ENCODE data around the gene GRHPR. TPM values are rescaled to one million over a fixed set of nuclear protein-coding genes. Genes with fewer than 3 reads are reported as not detected.

Gene GRHPR
- total RNA-seq, 4 donors from 2014 or later, result 81.7 to 135 (median 112) TPM

DNA sequence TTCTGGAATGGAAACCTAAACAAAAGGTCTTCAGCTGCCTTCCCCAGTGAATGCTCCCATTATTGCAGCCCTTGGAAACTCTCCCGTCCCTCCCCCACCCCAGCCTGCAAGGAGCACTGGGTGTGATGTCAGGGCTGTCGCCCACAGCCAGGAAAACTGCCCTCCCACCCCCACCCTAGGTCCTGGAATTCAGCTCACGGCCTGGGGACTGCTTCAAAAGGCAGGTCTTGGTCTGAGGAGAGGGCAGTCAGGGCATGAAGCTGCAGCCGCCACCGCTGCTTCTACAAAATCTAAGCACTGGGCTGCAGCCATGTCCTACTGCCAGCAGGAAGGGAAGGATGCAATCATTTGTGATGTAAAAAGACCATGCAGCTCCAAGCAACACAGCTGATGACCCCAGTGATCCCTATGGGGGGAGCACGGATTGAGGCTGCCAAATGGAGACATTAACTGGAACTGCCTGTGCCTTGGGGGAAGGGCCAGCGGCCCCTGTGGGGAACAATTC is 11.4 kb downstream of the GRHPR start:
- H3K4me3 ChIP-seq, result no peak overlapping the region
- no peaks in the 10 kb centered on the region for H3K9me3 ChIP-seq
- H3K27ac ChIP-seq, result no peak overlapping the region
- no peaks in the 10 kb centered on the region for H3K4me1 ChIP-seq
- peak in 1 of 2 donors; percentile 42 for DNase-seq
- no peak for TF ChIP-seq CTCF (IDR thresholded peaks at IDR 0.05)
- intact Hi-C loops (cut with DNase I; ENCODE audit: low total_unique reads), result no loop called here
- H3K27me3 ChIP-seq, result no peaks in the 10 kb centered on the region
- no peaks in the 10 kb centered on the region for H3K36me3 ChIP-seq

DNA sequence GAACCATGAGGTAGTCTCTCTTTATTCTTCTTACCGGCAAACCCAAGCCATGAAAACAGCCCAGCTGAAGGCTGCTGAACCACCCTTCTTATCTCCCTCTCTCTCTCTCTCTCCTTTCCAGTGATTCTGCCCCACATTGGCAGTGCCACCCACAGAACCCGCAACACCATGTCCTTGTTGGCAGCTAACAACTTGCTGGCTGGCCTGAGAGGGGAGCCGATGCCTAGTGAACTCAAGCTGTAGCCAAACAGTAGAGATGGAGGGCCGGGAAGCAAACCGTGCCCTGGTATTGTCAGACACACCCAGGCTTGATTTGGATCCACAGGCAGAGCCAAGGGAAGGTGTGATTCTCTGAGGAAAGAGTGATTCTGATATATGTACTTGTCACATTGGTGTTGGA is 14.0 kb downstream of the GRHPR start:
- H3K4me3 ChIP-seq, result no peak overlapping the region
- no peak for TF ChIP-seq POLR2A (IDR thresholded peaks at IDR 0.05)
- no peak for TF ChIP-seq CTCF (IDR thresholded peaks at IDR 0.05)
- no peaks in the 10 kb centered on the region for H3K4me1 ChIP-seq
- DNase-seq, result no peak
- no peak overlapping the region for H3K27ac ChIP-seq
- H3K27me3 ChIP-seq, result no peaks in the 10 kb centered on the region
- H3K9me3 ChIP-seq, result no peaks in the 10 kb centered on the region
- H3K36me3 ChIP-seq, result no peaks in the 10 kb centered on the region
- intact Hi-C loops (cut with DNase I; ENCODE audit: low total_unique reads), result no loop called here

- intact Hi-C loops (cut with DNase I; ENCODE audit: low total_unique reads), result no loop called here
- no peak overlapping the region for H3K27ac ChIP-seq
- H3K27me3 ChIP-seq, result no peaks in the 10 kb centered on the region
- TF ChIP-seq CTCF (IDR thresholded peaks at IDR 0.05) (no peak), POLR2A (IDR thresholded peaks at IDR 0.05) (no peak)
- no peaks in the 10 kb centered on the region for H3K9me3 ChIP-seq
- no peaks in the 10 kb centered on the region for H3K4me1 ChIP-seq
- no peaks in the 10 kb centered on the region for H3K36me3 ChIP-seq
- H3K4me3 ChIP-seq, result no peak overlapping the region
- DNase-seq, result no peak
Observed at GRCh38 chr9:37437010-37437409, 14.5 kb downstream of the GRHPR start.

- no peak for TF ChIP-seq POLR2A (IDR thresholded peaks at IDR 0.05)
- TF ChIP-seq CTCF (IDR thresholded peaks at IDR 0.05), result no peak
- H3K4me1 ChIP-seq, result no peaks in the 10 kb centered on the region
- no peaks in the 10 kb centered on the region for H3K36me3 ChIP-seq
- H3K4me3 ChIP-seq, result no peak overlapping the region
- intact Hi-C loops (cut with DNase I; ENCODE audit: low total_unique reads), result no loop called here
- H3K27ac ChIP-seq, result no peak overlapping the region
- H3K9me3 ChIP-seq, result no peaks in the 10 kb centered on the region
- no peaks in the 10 kb centered on the region for H3K27me3 ChIP-seq
- DNase-seq, result no peak
Observed at GRCh38 chr9:37437621-37438020, 15.1 kb downstream of the GRHPR start.

- Histone ChIP-seq H3K27me3 (no peaks in the 10 kb centered on the region), H3K4me3 (no peak overlapping the region), H3K27ac (no peak overlapping the region), H3K4me1 (no peaks in the 10 kb centered on the region), H3K36me3 (no peaks in the 10 kb centered on the region), H3K9me3 (no peaks in the 10 kb centered on the region)
- intact Hi-C loops (cut with DNase I; ENCODE audit: low total_unique reads), result no loop called here
- DNase-seq, result no peak
- TF ChIP-seq POLR2A (IDR thresholded peaks at IDR 0.05) (no peak), CTCF (IDR thresholded peaks at IDR 0.05) (no peak)
Observed at GRCh38 chr9:37438359-37438758, 15.9 kb downstream of the GRHPR start.
